ENCODE results near the gene DDX23.
A peak's percentile ranks its signal among the peaks of the same experiment; 100 is the strongest.
"Not testable (repeated sequence)": the region's sequence is repeated elsewhere in the genome, so short reads cannot be mapped to it uniquely, and the experiment has no call there.

Gene DDX23

DNA sequence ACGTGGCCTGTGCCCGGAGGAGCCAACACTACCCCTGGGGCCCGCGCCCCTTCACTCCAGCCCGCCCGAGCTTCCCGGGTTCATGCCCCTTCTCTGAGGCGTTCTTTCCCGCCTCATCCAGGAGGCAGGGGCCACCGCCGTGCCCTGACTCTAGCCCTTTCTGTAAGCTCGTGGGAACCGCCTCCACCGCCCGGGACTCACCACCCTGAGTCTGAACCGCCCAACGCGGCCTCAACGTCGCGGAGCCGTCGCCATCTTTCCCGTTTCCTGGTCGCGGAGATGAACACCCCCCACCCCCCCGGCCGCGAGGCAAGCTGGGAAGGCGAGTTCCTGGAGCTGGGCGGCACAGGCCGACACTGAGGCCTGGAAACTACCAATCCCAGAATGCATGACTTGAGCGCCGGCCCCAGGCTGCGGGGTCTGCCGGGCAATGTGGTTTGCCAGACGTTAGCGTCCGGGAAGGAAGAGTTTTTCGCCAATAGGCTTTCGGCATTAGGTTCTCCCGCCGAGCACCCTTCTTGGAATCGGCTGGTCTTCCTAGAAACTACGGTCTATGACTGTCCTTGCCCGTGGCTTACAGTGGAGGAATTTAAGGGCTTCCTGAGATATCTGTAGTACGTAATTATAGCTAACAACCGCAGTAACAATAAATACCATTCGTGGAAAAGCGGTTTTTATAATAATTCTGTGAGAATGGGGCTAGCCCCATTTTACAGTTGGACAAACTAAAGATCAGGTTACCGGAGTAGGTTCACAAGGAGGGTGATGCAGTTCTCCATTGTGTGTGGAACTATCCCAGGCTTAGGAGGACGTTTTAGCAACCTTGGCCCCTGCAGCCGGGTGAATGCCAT is at the start of gene DDX23:
Gene DDX23, minus strand, starts transcription at position 281 of the 851 bp plus-strand sequence. CDS start 6,381 bp downstream, outside the sequence.
- DNase-seq: peak; percentile 89

DNA sequence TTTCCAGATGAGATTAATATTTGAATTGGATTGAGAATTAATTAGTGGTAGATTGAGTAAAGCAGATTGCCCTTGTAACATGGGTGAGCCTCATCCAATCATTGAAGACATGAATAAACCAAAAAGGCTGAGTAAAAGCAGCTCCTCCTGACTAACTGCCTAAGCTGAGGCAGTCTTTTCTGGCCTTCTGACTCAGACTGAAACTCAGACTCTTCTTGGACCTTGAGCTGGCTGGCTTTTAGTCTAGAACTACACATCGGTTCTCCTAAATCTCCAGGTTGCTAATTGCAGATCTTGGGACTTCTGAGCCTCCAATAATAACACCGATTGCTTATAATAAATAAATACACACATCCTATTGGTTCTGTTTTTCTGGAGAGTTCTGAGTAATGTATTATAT is 49.3 kb upstream of the DDX23 start:
- DNase-seq: no peak

DNA sequence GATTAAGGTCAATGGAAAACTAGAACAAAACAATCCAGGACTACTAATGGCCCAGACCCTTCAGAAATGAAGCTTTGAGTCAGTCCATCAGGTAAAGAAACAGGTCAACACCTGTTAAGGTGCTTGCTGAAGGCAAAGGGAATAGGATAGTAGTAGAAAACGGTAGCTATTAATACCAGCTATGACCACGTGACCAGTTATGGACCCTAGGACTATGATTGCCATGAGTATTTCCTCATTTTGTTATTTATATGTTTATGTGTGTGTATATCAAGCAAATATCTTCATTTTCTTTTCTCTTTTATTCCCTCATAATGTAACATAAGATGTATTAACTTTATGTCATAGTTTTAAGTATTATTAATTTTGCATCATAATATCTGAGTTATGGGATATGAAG is 47.7 kb upstream of the DDX23 start:
- DNase-seq: no peak

DNA sequence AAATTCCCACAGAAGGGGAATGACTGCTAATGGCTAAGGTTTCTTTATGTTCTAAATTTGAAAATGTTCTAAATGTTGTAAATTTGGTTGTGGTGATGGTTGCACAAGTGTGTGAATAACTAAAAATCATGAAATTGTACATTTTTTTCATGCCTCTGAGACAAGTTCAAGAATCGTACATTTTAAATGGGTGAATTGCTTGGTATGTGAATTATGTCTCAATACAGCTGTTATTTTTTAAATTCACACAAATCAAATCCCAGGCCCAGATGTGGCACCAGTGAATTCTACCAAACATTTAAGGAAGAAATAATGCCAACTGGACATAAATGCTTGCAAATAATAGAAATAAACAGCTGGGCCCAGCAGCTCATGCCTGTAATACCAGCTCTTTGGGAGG is 42.3 kb upstream of the DDX23 start:
- no peak for DNase-seq

DNA sequence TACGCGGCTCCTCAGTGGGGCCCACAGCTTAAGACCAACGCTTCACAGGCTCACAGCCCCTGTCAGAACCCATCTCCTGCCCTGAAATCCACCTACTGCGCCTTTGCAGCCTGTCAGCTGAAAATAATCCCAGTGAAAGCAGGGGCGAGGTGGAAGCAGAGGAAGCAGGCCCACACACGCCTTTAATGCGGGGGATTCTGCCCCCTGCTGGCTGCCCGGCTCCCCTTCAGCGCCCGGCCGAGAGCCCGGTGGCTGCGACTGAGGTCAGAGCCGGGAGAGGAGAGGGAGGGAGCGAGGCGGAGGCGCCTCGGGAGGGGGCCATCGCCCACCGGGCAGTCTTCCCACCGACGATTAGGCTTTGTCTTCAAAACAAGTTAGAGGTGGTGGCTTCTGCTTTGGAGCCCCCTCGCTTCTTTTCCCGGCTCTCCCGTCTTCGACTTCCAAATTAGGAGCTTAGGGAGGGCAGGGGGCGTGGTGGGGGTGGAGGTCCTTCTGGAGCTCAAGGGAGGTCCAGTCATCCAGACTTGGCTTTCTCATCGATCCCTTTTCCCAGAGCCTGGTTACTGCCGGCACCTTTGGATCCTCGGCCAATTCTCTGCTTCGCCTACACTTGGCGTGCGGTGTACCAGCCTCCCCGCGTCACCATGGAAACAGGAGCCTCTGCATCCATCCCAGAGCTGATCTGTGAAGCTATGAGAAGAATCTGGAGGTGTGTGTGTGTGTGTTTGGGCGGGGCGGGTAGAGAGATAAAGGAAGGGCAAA is 38.9 kb upstream of the DDX23 start:
- DNase-seq: peak; percentile 46

DNA sequence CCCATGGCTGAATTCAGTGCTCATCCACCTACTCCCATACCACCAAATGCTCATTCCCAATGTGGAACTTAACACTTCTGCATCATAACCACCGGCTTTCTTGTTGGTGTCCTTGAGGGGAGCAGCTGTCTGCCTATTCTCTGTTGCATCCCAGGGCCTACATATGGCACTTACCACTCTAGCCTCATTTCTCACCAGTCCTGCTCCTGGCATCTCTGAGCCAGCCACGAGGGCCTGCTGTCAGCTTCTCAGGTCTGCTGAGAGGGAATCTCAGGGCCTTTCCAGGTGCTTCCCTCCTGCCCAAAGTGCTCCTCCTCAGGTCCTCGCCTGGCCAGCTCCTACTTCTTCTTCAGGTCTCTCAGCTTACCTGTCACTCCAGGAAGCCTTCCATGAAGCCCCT is 37.7 kb upstream of the DDX23 start:
- DNase-seq: no peak

DNA sequence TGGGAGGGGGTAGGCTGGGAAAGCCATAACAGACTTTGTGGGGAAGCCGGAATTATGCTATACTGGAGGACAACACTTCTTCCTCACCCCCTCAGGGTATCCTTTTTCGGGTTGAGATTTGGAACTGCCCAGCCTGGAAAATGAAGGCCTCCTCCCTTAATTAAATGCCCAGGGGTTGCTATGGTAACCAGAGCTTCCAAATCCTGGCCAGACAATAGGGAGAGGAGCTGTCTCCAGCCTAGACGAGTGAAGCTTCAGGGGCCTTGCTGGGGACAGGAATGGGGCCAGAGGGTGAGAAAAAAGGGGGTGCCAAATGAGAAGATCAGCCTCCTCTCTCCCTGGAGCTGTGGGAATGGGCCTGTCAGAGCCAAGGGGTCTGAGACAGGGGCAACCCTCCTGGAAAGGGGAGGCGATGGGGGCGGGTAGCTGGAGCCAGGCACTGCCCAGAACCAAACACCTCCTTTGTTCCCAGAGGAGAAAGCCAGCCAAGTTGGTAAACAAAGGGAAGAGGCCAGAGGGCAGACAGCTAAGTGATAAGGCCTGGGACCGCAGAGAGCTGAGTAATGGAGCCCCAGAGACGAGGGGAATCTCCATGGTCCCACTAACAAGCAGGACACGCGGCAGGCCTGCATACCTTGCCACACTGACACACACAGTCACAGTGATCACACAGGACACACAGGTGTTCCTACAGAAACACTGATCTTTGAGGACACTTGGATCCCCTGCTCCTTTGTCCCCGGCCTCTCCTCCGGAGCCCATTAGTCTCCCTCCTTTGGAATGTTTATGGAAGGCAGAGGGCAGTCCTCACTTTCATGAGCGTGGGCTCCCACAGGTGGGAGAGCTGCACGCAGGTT is 31.6 kb upstream of the DDX23 start:
- DNase-seq: no peak

DNA sequence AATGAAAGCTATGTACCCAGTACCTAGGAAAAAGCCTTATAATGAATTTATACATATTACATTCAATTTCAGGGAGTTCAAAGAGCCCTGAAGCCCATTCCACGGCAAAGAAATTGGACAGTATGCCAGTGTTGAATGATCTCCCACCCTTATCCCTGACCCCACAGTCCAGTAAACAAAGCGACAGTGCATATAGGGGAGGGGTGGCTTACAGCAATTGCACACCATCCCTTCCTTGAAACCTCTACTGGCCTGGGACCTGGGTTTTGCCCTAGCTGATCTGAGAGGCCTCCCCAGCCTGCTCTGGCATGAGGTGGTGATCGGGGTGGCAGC is 31.0 kb upstream of the DDX23 start:
- DNase-seq: no peak

DNA sequence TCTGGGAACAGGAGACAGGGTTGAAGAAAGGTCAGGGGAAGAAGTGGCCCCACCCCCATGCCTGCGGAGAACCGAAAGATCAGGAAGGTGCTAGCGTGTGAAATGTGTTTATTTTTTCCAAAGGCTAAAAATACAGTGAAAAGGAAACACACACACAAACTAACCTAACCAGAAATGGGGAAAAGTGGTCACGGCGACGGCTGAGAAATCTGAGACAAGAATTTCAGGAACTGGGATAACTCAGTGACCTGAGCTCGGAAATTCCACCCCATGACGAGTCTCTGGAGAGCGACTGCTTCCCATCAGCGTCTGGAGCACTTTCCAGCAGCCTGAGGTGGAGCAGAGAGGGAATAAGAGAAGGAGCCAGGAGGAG is 30.3 kb upstream of the DDX23 start:
- DNase-seq: no peak

DNA sequence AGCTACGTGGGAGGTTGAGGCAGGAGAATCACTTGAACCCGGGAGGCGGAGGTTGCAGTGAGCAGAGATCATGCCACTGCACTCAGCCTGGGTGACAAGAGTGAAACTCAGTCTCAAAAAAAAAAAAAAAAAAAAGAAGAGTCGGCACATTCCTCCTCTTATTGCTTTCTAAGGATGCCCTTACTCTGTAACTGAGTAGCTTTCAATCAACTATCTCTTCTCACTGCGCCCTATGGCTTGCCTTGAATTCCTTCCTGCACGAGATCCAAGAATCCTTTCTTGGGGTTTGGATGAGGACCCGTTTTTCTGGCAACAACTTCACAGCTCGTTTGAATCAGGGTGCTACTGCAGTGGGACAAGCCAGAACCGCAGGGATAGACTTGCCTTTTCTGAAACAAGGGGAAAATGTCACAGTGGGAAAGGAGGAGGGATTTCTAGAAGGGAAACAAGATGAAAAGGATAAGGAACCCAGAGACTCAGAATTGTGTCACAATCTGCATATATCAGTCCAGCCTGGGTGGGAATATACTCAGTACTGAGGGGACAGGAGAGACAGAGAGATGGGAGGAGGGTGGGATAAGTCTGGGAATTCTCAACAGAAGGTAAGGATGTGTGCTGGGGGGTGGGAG is 29.8 kb upstream of the DDX23 start:
- no peak for DNase-seq

DNA sequence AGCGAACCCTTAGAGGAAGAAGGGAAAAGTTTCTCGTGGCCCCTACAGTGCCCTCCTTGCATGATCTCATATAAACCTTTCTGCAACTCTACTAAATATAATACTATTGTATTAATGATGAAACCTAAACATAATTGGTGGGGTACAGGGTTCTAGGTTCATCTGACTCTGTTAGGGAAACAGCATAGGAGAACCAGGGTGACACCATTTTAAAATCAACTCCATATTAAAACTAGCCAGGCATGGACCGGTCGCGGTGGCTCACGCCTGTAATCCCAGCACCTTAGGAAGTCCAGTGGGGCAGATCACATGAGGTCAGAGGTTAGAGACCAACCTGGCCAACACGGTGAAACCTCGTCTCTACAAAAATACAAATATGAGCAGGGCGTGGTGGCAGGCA is 28.7 kb upstream of the DDX23 start:
- DNase-seq: no peak

DNA sequence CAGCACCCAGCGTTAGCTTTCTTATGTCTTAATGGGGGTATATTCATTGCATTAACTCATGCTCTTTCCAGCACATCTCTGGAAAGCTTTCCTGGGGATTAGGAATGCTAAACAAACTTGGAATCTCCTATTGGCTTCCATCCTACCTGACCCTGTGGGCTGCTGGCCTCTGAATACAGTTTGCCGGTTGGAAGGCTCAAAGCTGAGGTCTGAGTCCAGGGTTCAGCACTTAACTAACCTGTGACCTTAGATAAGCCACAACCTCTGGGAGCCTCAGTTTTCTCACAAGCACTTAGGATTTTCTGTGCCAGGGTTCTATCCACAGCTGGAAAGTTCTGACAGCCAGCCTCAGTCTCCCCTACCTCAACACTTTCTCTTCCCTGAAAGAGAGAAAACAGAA is 26.6 kb upstream of the DDX23 start:
- no peak for DNase-seq

DNA sequence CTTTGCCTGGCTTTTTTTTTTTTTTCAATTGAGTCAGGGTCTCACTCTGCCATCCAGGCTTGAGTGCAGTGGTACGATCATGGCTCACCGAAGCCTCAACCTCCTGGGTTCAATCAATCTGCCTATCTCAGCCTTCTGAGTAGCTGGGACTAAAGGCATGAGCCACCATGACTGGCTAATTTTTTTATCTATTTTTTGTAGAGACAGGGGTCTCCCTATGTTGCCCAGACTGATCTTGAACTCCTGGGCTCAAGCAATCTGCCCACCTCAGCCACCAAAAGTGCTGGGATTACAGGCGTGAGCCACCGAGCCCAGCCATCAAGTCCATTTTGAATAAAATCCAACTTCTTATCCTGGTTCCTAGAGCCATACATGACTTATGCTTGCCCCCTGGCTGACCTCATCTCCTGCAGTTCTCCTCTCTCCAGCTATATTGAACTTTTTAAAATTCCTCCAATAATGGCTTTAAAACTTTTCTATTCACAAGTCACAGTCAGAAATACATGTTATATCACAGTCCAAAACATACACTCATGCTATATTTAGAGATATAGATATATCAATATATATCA is 24.1 kb upstream of the DDX23 start:
- no peak for DNase-seq

DNA sequence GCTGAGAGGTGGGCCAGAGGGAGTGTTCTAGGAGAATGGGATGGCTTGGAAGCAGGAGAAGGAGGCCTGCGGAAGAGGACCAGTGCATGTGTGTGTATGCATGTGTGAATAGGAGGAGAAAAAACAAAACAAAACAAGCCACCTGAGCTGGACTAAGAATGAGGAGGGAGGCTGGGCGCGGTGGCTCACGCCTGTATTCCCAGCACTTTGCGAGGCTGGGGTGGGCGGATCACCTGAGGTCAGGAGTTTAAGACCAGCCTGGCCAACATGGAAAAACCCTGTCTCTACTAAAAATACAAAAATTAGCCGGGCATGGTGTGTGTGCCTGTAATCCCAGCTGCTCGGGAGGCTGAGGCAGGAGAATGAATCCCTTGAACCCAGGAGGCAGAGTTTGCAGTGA is 21.6 kb upstream of the DDX23 start:
- DNase-seq: not testable (repeated sequence)

DNA sequence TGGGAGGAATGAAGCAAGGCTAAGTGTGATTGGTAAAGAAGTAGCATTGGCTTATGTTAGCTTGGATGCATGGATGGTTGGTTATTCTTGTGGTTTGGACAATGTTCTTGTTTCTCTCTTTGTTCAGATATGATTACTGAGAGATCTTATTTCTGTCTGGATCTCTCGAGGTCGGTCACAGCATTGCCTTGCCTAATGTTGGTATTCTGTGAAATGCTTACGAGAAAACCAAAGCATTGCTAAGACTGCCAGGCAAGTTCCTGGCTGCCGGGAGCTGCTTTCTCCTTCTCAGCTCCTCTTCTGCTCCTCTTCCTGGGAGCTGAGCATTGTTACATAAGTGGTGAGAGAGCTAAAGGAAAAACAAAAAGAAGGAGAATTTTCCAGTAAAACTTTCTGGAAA is 21.1 kb upstream of the DDX23 start:
- no peak for DNase-seq

DNA sequence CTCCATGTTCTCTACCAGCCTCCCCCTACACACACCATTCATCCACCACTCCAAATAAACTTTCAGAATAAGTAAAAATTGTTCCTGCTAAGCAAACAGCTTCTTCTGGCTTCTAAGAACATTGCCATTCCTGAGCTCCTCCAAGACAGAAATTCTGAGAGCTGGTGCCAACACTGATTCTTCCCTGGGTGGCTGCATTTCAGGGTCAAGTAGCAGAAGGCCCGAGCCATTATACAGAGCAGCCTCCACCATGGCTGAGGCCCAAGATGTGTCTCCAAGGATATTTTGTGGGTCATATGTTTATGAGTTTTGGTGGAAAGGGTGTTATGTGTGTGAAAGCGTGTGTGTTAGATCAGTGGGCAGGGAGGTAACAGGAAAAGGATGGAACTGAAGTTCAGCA is 17.2 kb upstream of the DDX23 start:
- DNase-seq: no peak

DNA sequence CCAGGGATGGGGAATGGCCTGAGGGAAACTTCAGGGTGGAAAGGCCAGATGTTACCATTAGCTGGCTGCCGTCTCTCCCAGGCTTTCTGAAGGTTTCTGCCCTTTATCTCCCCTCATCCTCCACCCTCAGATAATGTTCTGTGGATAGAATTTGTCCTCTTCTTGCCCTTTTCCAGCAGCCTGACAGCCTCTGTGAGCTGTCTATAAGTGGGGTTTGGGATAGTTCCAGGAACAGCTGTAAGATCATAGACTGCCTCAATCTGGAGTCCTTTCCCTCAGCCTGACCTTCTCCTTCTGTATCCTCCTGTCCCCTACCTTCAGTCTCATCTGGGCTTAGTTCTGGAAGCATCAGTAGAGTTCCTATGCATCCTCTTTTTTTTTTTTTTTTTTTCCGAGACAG is 16.5 kb upstream of the DDX23 start:
- no peak for DNase-seq

DNA sequence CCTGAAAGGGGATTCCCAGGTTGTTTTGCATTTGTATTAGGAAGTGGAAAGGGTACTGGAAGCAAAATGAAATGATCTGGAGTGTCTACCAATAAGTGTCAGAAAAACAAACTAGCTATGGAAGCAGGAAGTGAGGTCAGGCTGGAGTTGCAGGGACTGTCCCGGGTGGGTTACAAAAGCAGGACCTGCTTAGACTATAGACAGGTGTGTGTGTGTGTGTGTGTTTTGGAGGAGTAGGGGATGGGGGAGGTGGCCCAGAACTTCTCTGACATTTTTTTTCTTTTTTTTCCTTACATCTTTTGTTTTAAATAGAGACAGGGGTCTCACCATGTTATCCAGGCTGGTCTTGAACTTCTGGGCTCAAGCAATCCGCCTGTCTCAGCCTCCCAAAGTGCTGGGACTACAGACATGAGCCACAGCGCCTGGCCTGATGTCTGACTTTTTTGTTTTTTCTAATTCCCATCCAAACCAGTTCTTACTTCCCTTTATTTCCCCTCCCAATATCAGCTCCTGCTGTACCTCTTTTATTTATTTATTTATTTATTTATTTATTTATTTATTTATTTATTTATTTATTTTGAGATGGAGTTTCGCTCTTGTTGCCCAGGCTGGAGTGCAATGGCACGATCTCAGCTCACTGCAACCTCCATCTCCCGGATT is 14.2 kb upstream of the DDX23 start:
- no peak for DNase-seq

DNA sequence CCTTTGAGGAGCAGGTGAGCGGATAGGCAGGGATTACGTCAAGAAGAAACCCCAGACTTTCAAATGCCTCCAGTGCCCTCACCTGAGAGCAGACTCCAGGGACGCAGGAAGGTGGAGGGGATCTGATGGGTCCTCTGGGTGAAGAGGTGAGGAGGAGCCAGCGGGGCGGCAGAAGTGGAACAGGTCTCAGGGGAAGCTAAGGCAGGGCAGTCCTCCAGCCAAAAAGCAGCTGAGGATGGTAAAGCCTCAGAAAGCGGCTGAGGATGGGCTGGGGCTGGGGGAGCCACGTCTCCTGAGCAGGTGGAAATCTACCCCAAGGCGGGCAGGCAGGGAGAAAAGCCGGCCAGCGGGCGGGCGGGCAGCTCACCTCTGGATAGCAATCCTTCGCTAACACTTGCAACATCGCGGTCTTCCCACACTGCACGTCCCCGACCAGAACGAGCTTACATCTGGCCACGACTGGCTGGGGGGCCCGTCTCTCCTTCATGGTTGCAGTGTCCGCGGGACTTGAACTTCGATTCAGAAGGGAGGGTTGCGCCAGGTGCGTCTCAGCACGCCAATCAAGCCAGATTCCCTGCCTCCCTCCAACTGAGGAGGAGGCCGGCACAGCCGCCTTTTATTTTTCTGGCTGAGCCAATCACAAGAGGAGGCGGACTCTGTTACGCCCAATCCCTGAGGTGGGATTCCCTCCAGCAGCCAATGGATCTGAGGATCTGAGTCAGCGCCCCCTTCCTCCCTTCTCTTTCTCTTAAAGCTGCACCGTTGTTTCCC is 13.5 kb upstream of the DDX23 start, which contains the start of gene RND1:
Gene RND1, minus strand, starts transcription at position 590 of the 771 bp plus-strand sequence. Its CDS starts 103 bp downstream, at position 487.
- DNase-seq: peak; percentile 84

DNA sequence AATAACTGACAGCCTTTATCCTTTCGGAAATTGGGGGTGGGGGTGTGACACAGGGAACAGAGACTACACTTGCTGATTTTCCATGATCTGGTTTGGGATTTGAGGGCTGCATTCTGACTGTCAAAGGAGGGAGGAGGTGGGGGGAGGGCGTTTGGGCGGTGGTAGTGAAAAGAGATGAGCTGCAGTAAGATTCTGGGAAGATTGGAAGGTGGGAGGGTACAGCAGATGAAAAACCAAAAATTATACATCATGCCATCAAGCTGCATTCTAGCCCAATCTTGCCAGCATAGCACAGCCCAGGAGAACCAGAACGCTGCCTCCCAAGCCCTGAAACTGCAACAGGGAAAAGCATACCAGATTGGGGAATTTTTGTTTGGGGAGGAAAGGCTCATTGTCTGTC is 11.3 kb upstream of the DDX23 start:
- DNase-seq: no peak

DNA sequence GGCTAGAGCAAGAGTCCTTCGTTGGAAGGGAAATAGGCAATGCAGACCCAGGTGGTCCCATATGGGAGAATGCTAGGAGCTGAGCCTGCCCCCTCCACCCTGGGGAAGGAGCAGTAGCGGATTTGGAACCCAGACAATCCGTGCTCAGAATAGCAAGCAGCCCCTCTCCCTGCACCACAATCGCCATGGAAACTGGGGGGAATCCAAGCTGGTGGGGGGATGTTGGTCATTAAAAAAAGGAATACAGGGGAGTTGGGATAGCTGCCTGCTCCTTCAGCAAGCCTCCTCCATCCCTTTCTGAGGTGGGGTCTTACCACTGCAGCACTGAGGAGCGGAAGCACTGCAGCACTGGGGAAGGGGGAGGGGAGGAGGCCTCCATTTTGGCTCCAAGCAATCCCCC is 10.8 kb upstream of the DDX23 start:
- DNase-seq: no peak
